GM12891 (cell line): ENCODE data around the gene PSMD9.

Experiments used
- PAX5 ChIP-seq: IDR thresholded peaks from 2 replicates; pipeline ENCODE4 v1.6.1; 2011; ENCODE audit warnings: low read length, moderate library complexity, mild to moderate bottlenecking; ENCODE audit not compliant: insufficient read depth, severe bottlenecking
- POLR2A ChIP-seq: IDR thresholded peaks from 2 replicates; pipeline ENCODE4 v1.6.1; 2011; ENCODE audit warnings: low read depth, low read length, control low read depth
- POLR2AphosphoS5 ChIP-seq: IDR thresholded peaks from 2 replicates; pipeline ENCODE4 v1.6.1; 2011; ENCODE audit warnings: low read depth, low read length, control low read depth
- TAF1 ChIP-seq: IDR thresholded peaks from 2 replicates; pipeline ENCODE4 v1.6.1; 2011; ENCODE audit warnings: low read depth, low read length, control low read depth

GRCh38 chr12:121861636-121862254 lies 26.8 kb upstream of the PSMD9 start:
- no peak for TF ChIP-seq POLR2AphosphoS5
- TF ChIP-seq TAF1 = no peak
- no peak for TF ChIP-seq POLR2A
- no peak for TF ChIP-seq PAX5
